GM18861 (cell line): Measurements from ENCODE around the gene NXF2B.
"Not testable (repeated sequence)": the region's sequence is repeated elsewhere in the genome, so short reads cannot be mapped to it uniquely, and the experiment has no call there.

Source experiments
- ATAC-seq: cut with Tn5 transposase; IDR thresholded peaks from one replicate; pipeline ENCODE4 v1.9.1; 2021; ENCODE audit not compliant: unreplicated experiment

NXF2B gene

DNA sequence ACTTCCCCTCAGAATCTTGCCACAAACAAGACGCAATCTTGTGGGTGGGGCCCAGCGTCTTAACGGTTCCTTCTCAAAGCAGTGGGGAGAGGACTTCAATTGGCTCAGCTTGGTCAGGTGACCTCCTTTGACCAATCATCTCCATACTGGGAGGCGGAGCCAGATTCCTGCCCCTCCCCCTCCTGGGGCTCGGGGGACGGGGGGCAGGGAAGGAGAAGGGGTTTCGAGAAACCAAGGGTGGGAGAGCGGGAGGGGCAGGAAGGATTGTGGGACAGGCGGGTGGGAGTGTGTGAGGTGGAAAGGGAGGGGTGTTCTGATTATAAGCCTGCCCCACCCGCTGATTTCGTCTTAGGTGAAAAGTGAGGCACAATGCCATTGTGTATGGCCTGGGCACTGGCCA is at the start of gene NXF2B:
TSS of gene NXF2B (minus strand) at position 101 of the 400 bp plus-strand sequence. CDS start 59,972 bp downstream, outside the sequence.
- ATAC-seq, result not testable (repeated sequence)

- not testable (repeated sequence) for ATAC-seq
Measured at GRCh38 chrX:102478765-102479164, 39.0 kb upstream of the NXF2B start.

DNA sequence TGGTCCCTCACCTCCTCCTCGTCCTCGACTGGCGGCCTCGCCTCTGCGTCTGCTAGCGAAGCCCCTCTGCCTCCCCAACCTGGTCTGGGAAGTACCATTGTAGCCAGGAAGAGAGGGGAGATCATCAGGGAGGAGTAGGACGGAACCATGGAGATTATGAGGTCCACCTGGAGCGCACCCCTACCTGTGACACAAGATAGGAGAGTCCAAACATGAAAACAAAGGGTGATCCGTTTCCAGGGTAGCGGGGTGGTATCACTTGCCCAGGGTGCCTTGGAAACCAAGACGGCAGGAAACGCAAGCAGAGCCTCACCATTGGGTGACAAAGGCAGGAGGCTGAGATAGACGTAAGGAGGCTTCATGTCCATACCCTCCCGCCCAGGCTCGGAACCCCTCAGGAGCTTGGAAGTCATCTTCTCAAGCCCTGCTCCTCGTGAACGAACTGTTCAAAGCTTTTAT is 32.0 kb upstream of the NXF2B start, which contains the start of gene TCP11X2:
TSS of gene TCP11X2 (minus strand) at position 51 of the 459 bp plus-strand sequence.
- not testable (repeated sequence) for ATAC-seq

- peak; percentile 62 for ATAC-seq
Measured at GRCh38 chrX:102470215-102470614, 30.4 kb upstream of the NXF2B start.

GRCh38 chrX:102458615-102459014 is 18.8 kb upstream of the NXF2B start:
- not testable (repeated sequence) for ATAC-seq

GRCh38 chrX:102414493-102414892 is 25.3 kb downstream of the NXF2B start:
- ATAC-seq, result not testable (repeated sequence)

- no peak for ATAC-seq
Measured at GRCh38 chrX:102345916-102346315, 93.9 kb downstream of the NXF2B start.

DNA sequence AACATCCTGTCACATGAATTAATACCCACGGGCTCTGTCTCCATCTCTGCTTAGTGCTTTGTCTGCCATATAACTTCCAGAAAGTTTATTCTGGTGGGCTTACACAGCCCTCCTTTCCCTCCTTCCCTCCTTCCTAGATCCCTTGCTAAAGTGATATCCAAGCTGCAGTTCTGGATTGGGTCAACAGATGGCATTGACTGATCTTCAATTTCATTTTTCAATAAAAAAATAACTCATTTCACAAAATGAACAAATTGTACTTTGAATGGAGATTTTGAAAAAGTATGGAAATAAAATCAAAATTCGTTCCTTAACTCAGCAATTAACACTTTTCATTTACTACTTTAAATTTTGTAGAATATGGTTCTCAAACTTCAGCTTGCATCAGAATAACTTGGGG is 97.9 kb downstream of the NXF2B start:
- ATAC-seq, result no peak

GRCh38 chrX:102339312-102340298 is 100.2 kb downstream of the NXF2B start:
- ATAC-seq, result no peak

DNA sequence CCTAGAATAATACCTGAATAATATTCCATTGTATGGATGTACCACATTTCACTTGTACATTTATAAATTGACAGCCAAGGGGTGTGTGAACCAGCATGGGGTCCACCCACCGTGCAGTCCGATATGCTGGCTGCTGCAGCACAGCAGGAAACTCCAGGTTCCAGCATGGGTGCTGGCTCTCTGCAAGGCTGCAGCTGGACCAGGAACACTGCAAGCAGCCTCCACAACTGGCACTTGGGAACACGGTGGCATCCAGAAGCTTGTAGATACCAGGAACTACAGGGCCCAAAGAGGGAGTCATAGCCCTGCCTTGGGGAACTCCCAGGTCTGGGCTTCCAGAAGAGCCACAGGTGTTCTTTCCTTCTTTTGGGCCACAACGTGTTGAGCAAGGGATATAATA is 101.6 kb downstream of the NXF2B start:
- ATAC-seq, result no peak
